T-helper 2 cell treated with Interferon-gamma antibody and Interleukin-4, amounts not matched to agents 5 μg/mL and 100 μg/mL, for 36 hours (primary cell): Measurements from ENCODE around the gene EIF4E3.

ENCODE experiments used
- DNase-seq: peaks from one replicate; pipeline ENCODE4 v3.0.0; 2021; ENCODE audit warnings: low spot score
- H3K27ac Mint-ChIP-seq: one replicate; pipeline ENCODE4 v1.8.0; 2021; ENCODE audit warnings: mild to moderate bottlenecking, mixed read lengths
- H3K27me3 Mint-ChIP-seq: one replicate; pipeline ENCODE4 v1.8.0; 2021; ENCODE audit warnings: low read depth, mixed read lengths
- H3K36me3 Mint-ChIP-seq: one replicate; pipeline ENCODE4 v1.8.0; 2021; ENCODE audit warnings: low read depth, mixed read lengths
- H3K4me1 Mint-ChIP-seq: one replicate; pipeline ENCODE4 v1.8.0; 2021; ENCODE audit warnings: low read depth, mixed read lengths
- H3K4me3 Mint-ChIP-seq: one replicate; pipeline ENCODE4 v1.8.0; 2022; ENCODE audit warnings: mild to moderate bottlenecking, moderate library complexity, mixed read lengths
- H3K9me3 Mint-ChIP-seq: one replicate; pipeline ENCODE4 v1.8.0; 2021; ENCODE audit warnings: mixed read lengths

Gene EIF4E3

GRCh38 chr3:71725271-71725991 lies at the start of gene EIF4E3:
TSS of gene EIF4E3 (minus strand) at chr3:71725402. CDS start at chr3:71725367, 35 bp downstream.
- Mint-ChIP-seq H3K27me3 (no peaks in the 10 kb centered on the region), H3K9me3 (no peaks in the 10 kb centered on the region), H3K4me3 (peak within 1 kb of the TSS; percentile 97), H3K4me1 (peaks cover 67% of the 10 kb centered on the region), H3K36me3 (peaks cover 22% of the 10 kb centered on the region), H3K27ac (peak within 1 kb of the TSS; percentile 96)
- peak; percentile 53 for DNase-seq

- no peak overlapping the region for H3K4me3 Mint-ChIP-seq
- H3K4me1 Mint-ChIP-seq: peaks cover 3% of the 10 kb centered on the region
- H3K27ac Mint-ChIP-seq: no peak overlapping the region
- no peak for DNase-seq
- peaks cover 26% of the 10 kb centered on the region for H3K27me3 Mint-ChIP-seq
- no peaks in the 10 kb centered on the region for H3K9me3 Mint-ChIP-seq
- no peaks in the 10 kb centered on the region for H3K36me3 Mint-ChIP-seq
Observed at GRCh38 chr3:71771884-71772283, 46.7 kb upstream of the EIF4E3 start.

GRCh38 chr3:71771126-71771525 lies 45.9 kb upstream of the EIF4E3 start:
- no peak overlapping the region for H3K4me3 Mint-ChIP-seq
- H3K4me1 Mint-ChIP-seq: no peaks in the 10 kb centered on the region

GRCh38 chr3:71763426-71763825 lies 38.2 kb upstream of the EIF4E3 start:
- H3K4me1 Mint-ChIP-seq: no peaks in the 10 kb centered on the region
- H3K27ac Mint-ChIP-seq: no peak overlapping the region
- no peak overlapping the region for H3K4me3 Mint-ChIP-seq
- DNase-seq: no peak
- H3K27me3 Mint-ChIP-seq: peaks cover 36% of the 10 kb centered on the region
- no peaks in the 10 kb centered on the region for H3K9me3 Mint-ChIP-seq
- H3K36me3 Mint-ChIP-seq: no peaks in the 10 kb centered on the region

More at GRCh38 chr3:71771126-71771525, 45.9 kb upstream of the EIF4E3 start:
- H3K9me3 Mint-ChIP-seq: no peaks in the 10 kb centered on the region
- DNase-seq: no peak
- H3K27ac Mint-ChIP-seq: no peak overlapping the region
- H3K36me3 Mint-ChIP-seq: no peaks in the 10 kb centered on the region
- peaks cover 28% of the 10 kb centered on the region for H3K27me3 Mint-ChIP-seq

GRCh38 chr3:71760140-71760539 lies 34.9 kb upstream of the EIF4E3 start:
- no peaks in the 10 kb centered on the region for H3K9me3 Mint-ChIP-seq
- peaks cover 53% of the 10 kb centered on the region for H3K27me3 Mint-ChIP-seq
- H3K27ac Mint-ChIP-seq: no peak overlapping the region
- DNase-seq: no peak
- no peaks in the 10 kb centered on the region for H3K36me3 Mint-ChIP-seq
- peaks cover 1% of the 10 kb centered on the region for H3K4me1 Mint-ChIP-seq
- H3K4me3 Mint-ChIP-seq: no peak overlapping the region

- Mint-ChIP-seq H3K4me3 (no peak overlapping the region), H3K27ac (no peak overlapping the region), H3K4me1 (peaks cover 2% of the 10 kb centered on the region), H3K27me3 (peaks cover 57% of the 10 kb centered on the region), H3K9me3 (no peaks in the 10 kb centered on the region), H3K36me3 (no peaks in the 10 kb centered on the region)
- DNase-seq: no peak
Observed at GRCh38 chr3:71759401-71759800, 34.2 kb upstream of the EIF4E3 start.

- no peak for DNase-seq
- Mint-ChIP-seq H3K36me3 (no peaks in the 10 kb centered on the region), H3K4me1 (peaks cover 2% of the 10 kb centered on the region), H3K27me3 (peaks cover 54% of the 10 kb centered on the region), H3K4me3 (no peak overlapping the region), H3K27ac (no peak overlapping the region), H3K9me3 (no peaks in the 10 kb centered on the region)
Observed at GRCh38 chr3:71758091-71758490, 32.9 kb upstream of the EIF4E3 start.

- Mint-ChIP-seq H3K27me3 (peaks cover 71% of the 10 kb centered on the region), H3K4me3 (peak overlapping the region; percentile 79), H3K36me3 (no peaks in the 10 kb centered on the region), H3K27ac (no peak overlapping the region), H3K9me3 (no peaks in the 10 kb centered on the region), H3K4me1 (peaks cover 2% of the 10 kb centered on the region)
- DNase-seq: no peak
Observed at GRCh38 chr3:71754610-71755253, 29.5 kb upstream of the EIF4E3 start.

GRCh38 chr3:71753701-71754609 lies 28.8 kb upstream of the EIF4E3 start, which contains the start of gene GPR27:
TSS of gene GPR27 (plus strand) at chr3:71753855. CDS start at chr3:71754050, 195 bp downstream.
- H3K27me3 Mint-ChIP-seq: peaks cover 69% of the 10 kb centered on the region
- H3K27ac Mint-ChIP-seq: no peak within 1 kb of the TSS
- H3K9me3 Mint-ChIP-seq: no peaks in the 10 kb centered on the region
- H3K36me3 Mint-ChIP-seq: no peaks in the 10 kb centered on the region
- H3K4me1 Mint-ChIP-seq: peaks cover 2% of the 10 kb centered on the region
- DNase-seq: peak; percentile 32
- H3K4me3 Mint-ChIP-seq: peak within 1 kb of the TSS; percentile 42

GRCh38 chr3:71752831-71753700 lies 27.9 kb upstream of the EIF4E3 start:
- peaks cover 70% of the 10 kb centered on the region for H3K27me3 Mint-ChIP-seq
- H3K36me3 Mint-ChIP-seq: no peaks in the 10 kb centered on the region
- DNase-seq: no peak
- H3K4me1 Mint-ChIP-seq: peaks cover 2% of the 10 kb centered on the region
- no peak overlapping the region for H3K27ac Mint-ChIP-seq
- H3K4me3 Mint-ChIP-seq: peak overlapping the region; percentile 42
- no peaks in the 10 kb centered on the region for H3K9me3 Mint-ChIP-seq

- Mint-ChIP-seq H3K27ac (no peak overlapping the region), H3K27me3 (peaks cover 63% of the 10 kb centered on the region), H3K36me3 (no peaks in the 10 kb centered on the region), H3K4me1 (peaks cover 2% of the 10 kb centered on the region), H3K4me3 (no peak overlapping the region), H3K9me3 (no peaks in the 10 kb centered on the region)
- DNase-seq: no peak
Observed at GRCh38 chr3:71751602-71752001, 26.4 kb upstream of the EIF4E3 start.

GRCh38 chr3:71744738-71745137 lies 19.5 kb upstream of the EIF4E3 start:
- H3K9me3 Mint-ChIP-seq: peaks cover 39% of the 10 kb centered on the region
- H3K27ac Mint-ChIP-seq: no peak overlapping the region
- peaks cover 30% of the 10 kb centered on the region for H3K27me3 Mint-ChIP-seq
- no peak overlapping the region for H3K4me3 Mint-ChIP-seq
- H3K4me1 Mint-ChIP-seq: peaks cover 2% of the 10 kb centered on the region
- H3K36me3 Mint-ChIP-seq: peaks cover 1% of the 10 kb centered on the region
- DNase-seq: no peak

GRCh38 chr3:71742621-71743020 lies 17.4 kb upstream of the EIF4E3 start:
- Mint-ChIP-seq H3K9me3 (peaks cover 39% of the 10 kb centered on the region), H3K27ac (no peak overlapping the region)

More at GRCh38 chr3:71742621-71743020, 17.4 kb upstream of the EIF4E3 start:
- DNase-seq: no peak
- Mint-ChIP-seq H3K27me3 (peaks cover 29% of the 10 kb centered on the region), H3K4me3 (no peak overlapping the region), H3K36me3 (peaks cover 1% of the 10 kb centered on the region), H3K4me1 (peaks cover 2% of the 10 kb centered on the region)
